Endothelial cell of umbilical vein (primary cell): ENCODE results near the gene ROBO4. TPM values are rescaled to one million over a fixed set of nuclear protein-coding genes. Genes with fewer than 3 reads are reported as not detected.

Experiments
- BruUV-seq: library from RNA; stranded (reverse); fragments of 400-500 nt; replicated peaks from 2 replicates; lab custom pipeline; 2021; lab: Mats Ljungman, UMichigan
- CTCF ChIA-PET: fragments of 300-600, 350-600 bp; sonication (Branson Sonifier 250); formaldehyde crosslinking; loops from one replicate; lab custom pipeline; 2021; ENCODE audit warnings: antibody characterized with exemption, inconsistent platforms; lab: Charles Lee
- POLR2A ChIA-PET: fragments of 300-600, 350-600 bp; sonication (Branson Sonifier 250); formaldehyde crosslinking; loops from one replicate; lab custom pipeline; 2021; ENCODE audit warnings: antibody characterized with exemption, inconsistent platforms; lab: Charles Lee
- DNase-seq: peaks from one replicate; pipeline ENCODE4 v3.0.0-alpha.2; 2011; ENCODE audit warnings: low read depth, low spot score
- FAIRE-seq: peaks from 2 replicates; lab custom pipeline; 2011; peaks lifted over from hg19 to GRCh38; lab: Jason Lieb, UNC
- H2AFZ ChIP-seq: 2 replicates; pipeline ENCODE4 v1.6.0; 2012; ENCODE audit warnings: low read depth, low read length, control low read depth, inconsistent platforms
- H3K27ac ChIP-seq: 2 replicates; pipeline ENCODE4 v1.5.1; 2011; ENCODE audit warnings: low read depth, mild to moderate bottlenecking, control low read depth, low read length, moderate library complexity; ENCODE audit not compliant: insufficient read depth
- H3K27me3 ChIP-seq, 2 experiments: 2 replicates each; pipeline versions ENCODE4 v1.6.0 to v1.6.1; 2011; ENCODE audit warnings: low read length in 2 of 2, mixed read lengths in 1 of 2; ENCODE audit not compliant: control insufficient read depth in 2 of 2, insufficient read depth in 2 of 2
- H3K36me3 ChIP-seq, 2 experiments: 2 replicates in 1 of 2; 3 replicates in 1 of 2; pipeline ENCODE4 v1.5.1; 2011; ENCODE audit warnings: low read length in 2 of 2, mild to moderate bottlenecking in 1 of 2, moderate library complexity in 1 of 2; ENCODE audit not compliant: control insufficient read depth in 2 of 2, insufficient read depth in 2 of 2; ENCODE audit errors: extremely low read depth in 1 of 2
- H3K4me1 ChIP-seq: 3 replicates; pipeline ENCODE4 v1.5.1; 2011; ENCODE audit warnings: mild to moderate bottlenecking, low read length; ENCODE audit not compliant: control insufficient read depth, insufficient read depth; ENCODE audit errors: extremely low read depth
- H3K4me2 ChIP-seq: 2 replicates; pipeline ENCODE4 v1.6.1; 2011; ENCODE audit warnings: low read length, control low read depth, mixed read lengths; ENCODE audit not compliant: insufficient read depth
- H3K4me3 ChIP-seq, 3 experiments: fragments of 200-600 bp in 1 of 3; sonication (generic), shearing (Covaris generic) in 1 of 3; replicated peaks in 1 of 3; 2 replicates each; pipeline ENCODE4 v1.5.1; 2011 to 2016; ENCODE audit warnings: control low read depth in 3 of 3, low read length in 3 of 3, mild to moderate bottlenecking in 2 of 3, inconsistent platforms in 1 of 3, low read depth in 1 of 3, moderate library complexity in 1 of 3; ENCODE audit not compliant: insufficient read depth in 1 of 3
- H3K79me2 ChIP-seq: 2 replicates; pipeline ENCODE4 v1.6.0; 2012; ENCODE audit warnings: low read length, inconsistent platforms; ENCODE audit not compliant: control insufficient read depth, insufficient read depth
- H3K9ac ChIP-seq: replicated peaks from 2 replicates; pipeline ENCODE3; 2011; ENCODE audit warnings: low read length, control low read depth; ENCODE audit not compliant: insufficient read depth; ENCODE audit errors: extremely low read depth
- H3K9me1 ChIP-seq: replicated peaks from 3 replicates; pipeline ENCODE4 v1.6.0; 2011; ENCODE audit warnings: mild to moderate bottlenecking, low read length; ENCODE audit not compliant: control insufficient read depth, insufficient read depth; ENCODE audit errors: extremely low read depth
- H3K9me3 ChIP-seq: replicated peaks from 2 replicates; pipeline ENCODE4 v1.5.1; 2012; ENCODE audit warnings: low read length, inconsistent platforms; ENCODE audit not compliant: control insufficient read depth, insufficient read depth
- H4K20me1 ChIP-seq: replicated peaks from 2 replicates; pipeline ENCODE3; 2011; ENCODE audit warnings: mild to moderate bottlenecking, low read length; ENCODE audit not compliant: control insufficient read depth, insufficient read depth; ENCODE audit errors: extremely low read depth
- CTCF ChIP-seq, 2 donors: IDR thresholded peaks; 1 replicate in 1 of 2; 2 replicates in 1 of 2; pipeline ENCODE4 v1.5.1; 2011; ENCODE audit warnings: low read length in 2 of 2, mild to moderate bottlenecking in 2 of 2, moderate library complexity in 2 of 2, control low read depth in 1 of 2, inconsistent platforms in 1 of 2, low read depth in 1 of 2; ENCODE audit not compliant: insufficient read depth in 1 of 2; ENCODE audit errors: extremely low read depth in 1 of 2
- EZH2 ChIP-seq: IDR thresholded peaks from 2 replicates; pipeline ENCODE4 v1.6.1; 2012; ENCODE audit warnings: borderline replicate concordance, low read depth, mild to moderate bottlenecking, moderate library complexity, low read length, inconsistent platforms; ENCODE audit not compliant: severe bottlenecking
- FOS ChIP-seq: IDR thresholded peaks from 2 replicates; pipeline ENCODE4 v1.6.1; 2011; ENCODE audit warnings: mild to moderate bottlenecking, low read length, moderate library complexity, borderline replicate concordance; ENCODE audit not compliant: insufficient read depth
- GATA2 ChIP-seq: IDR thresholded peaks from 2 replicates; pipeline ENCODE4 v1.7.0; 2011; ENCODE audit warnings: low read depth, mild to moderate bottlenecking, moderate library complexity, mixed read lengths, low read length; ENCODE audit not compliant: insufficient read length, insufficient read depth
- JUN ChIP-seq: IDR thresholded peaks from 2 replicates; pipeline ENCODE4 v1.6.1; 2011; ENCODE audit warnings: borderline replicate concordance, low read depth; ENCODE audit not compliant: insufficient read length, insufficient read depth
- MAX ChIP-seq: IDR thresholded peaks from 2 replicates; pipeline ENCODE4 v1.6.1; 2011; ENCODE audit not compliant: insufficient read depth, insufficient read length
- MYC ChIP-seq: IDR thresholded peaks from one replicate; pipeline ENCODE4 v1.6.1; 2011; ENCODE audit warnings: mild to moderate bottlenecking, low read depth, low read length
- POLR2A ChIP-seq: IDR thresholded peaks from 2 replicates; pipeline ENCODE4 v1.6.1; 2012; ENCODE audit warnings: low read depth, mild to moderate bottlenecking, control low read depth, low read length
- POLR2AphosphoS5 ChIP-seq: IDR thresholded peaks from 2 replicates; pipeline ENCODE4 v1.6.1; 2012; ENCODE audit warnings: low read depth, mild to moderate bottlenecking, control low read depth, low read length, moderate library complexity; ENCODE audit not compliant: insufficient read depth
- dilution Hi-C: fragments of 300-500 bp; cut with MboI; formaldehyde crosslinking; loops from one replicate; pipeline ENCODE4 v1.15.0; 2019; ENCODE audit warnings: low sequenced_read_pairs; ENCODE audit not compliant: extremely low pct_ligation_motif_present
- intact Hi-C: fragments of 100-400 bp; cut with micrococcal nuclease; formaldehyde crosslinking; loops from one replicate; pipeline ENCODE4 v1.10.0; 2022
- polyA plus RNA-seq, 4 experiments: library from polyadenylated mRNA; depleted of rRNA in 3 of 4; stranded (reverse) in 3 of 4; unstranded in 1 of 4; fragments of >200 nt; gene quantifications; 2 replicates each; pipeline versions ENCODE4 v1.2.1 to v1.2.3, GENCODE V29; 2011 to 2012; ENCODE audit warnings: missing spikeins in 1 of 4
- total RNA-seq: library from RNA; stranded (reverse); gene quantifications from 2 replicates; pipeline ENCODE4 v1.2.3, GENCODE V29; 2021

Gene ROBO4
- total and polyA plus RNA-seq, 2 donors (not counting 3 experiments of a cell fraction or from before 2014, with no cell fraction given) = 260 to 474 TPM

GRCh38 chr11:124918950-124919349 is 21.3 kb upstream of the ROBO4 start, which contains the start of gene HEPN1:
Gene HEPN1, plus strand, starts transcription at chr11:124919250.
- Histone ChIP-seq H3K4me1 (peaks cover 19% of the 10 kb centered on the region), H3K27me3 (no peaks in the 10 kb centered on the region), H3K9ac (no peak within 1 kb of the TSS), H2AFZ (no peak within 1 kb of the TSS), H3K4me2 (no peak within 1 kb of the TSS), H3K27ac (no peak within 1 kb of the TSS), H3K9me1 (no peaks in the 10 kb centered on the region), H3K79me2 (no peaks in the 10 kb centered on the region), H4K20me1 (no peaks in the 10 kb centered on the region), H3K36me3 (no peaks in the 10 kb centered on the region), H3K9me3 (no peaks in the 10 kb centered on the region), H3K4me3 (no peak within 1 kb of the TSS)
- dilution Hi-C loops (no loop called here), intact Hi-C loops (no loop called here)
- BruUV-seq = no TSS peak
- TF ChIP-seq POLR2AphosphoS5 (no peak), EZH2 (no peak), POLR2A (no peak), FOS (no peak), JUN (no peak), GATA2 (no peak), MAX (no peak), MYC (no peak), CTCF (IDR thresholded peaks at IDR 0.05; ENCODE audit: extremely low read depth in 1 of 2, insufficient read depth in 1 of 2, low read depth in 1 of 2, low read length in 2 of 2) (no peak)
- ChIA-PET CTCF (interaction anchor here (3.3 kb wide), 1 partner anchor 20 kb away, joined by 38 read pairs; the partner anchor contains the start of gene ROBO4), POLR2A (no interaction called here)
- DNase-seq (no peak), FAIRE-seq (no peak)
